Suprapubic skin (tissue), 4 donors: ENCODE results near the gene TAF4B. TPM values are rescaled to one million over a fixed set of nuclear protein-coding genes. Genes with fewer than 3 reads are reported as not detected.
"Not testable (repeated sequence)": the region's sequence is repeated elsewhere in the genome, so short reads cannot be mapped to it uniquely, and the experiment has no call there.

Experiments
- DNase-seq, 2 donors: peaks; one replicate each; pipeline ENCODE4 v3.0.0-alpha.2; 2019; ENCODE audit warnings: low spot score in 2 of 2
- H3K27ac ChIP-seq: fragments of 200-600 bp; sonication (generic); one replicate; pipeline ENCODE4 v1.5.1; 2019
- H3K27me3 ChIP-seq: fragments of 200-600 bp; sonication (generic); one replicate; pipeline ENCODE4 v1.5.1; 2019
- H3K36me3 ChIP-seq: fragments of 200-600 bp; sonication (generic); one replicate; pipeline ENCODE4 v1.5.1; 2019
- H3K4me1 ChIP-seq: fragments of 200-600 bp; sonication (generic); one replicate; pipeline ENCODE4 v1.5.1; 2019
- H3K4me3 ChIP-seq: fragments of 200-600 bp; sonication (generic); one replicate; pipeline ENCODE4 v1.5.1; 2019; ENCODE audit warnings: mild to moderate bottlenecking
- H3K9me3 ChIP-seq: fragments of 200-600 bp; sonication (generic); one replicate; pipeline ENCODE4 v1.5.1; 2019
- EP300 ChIP-seq: sonication (generic); formaldehyde crosslinking; IDR thresholded peaks from one replicate; pipeline ENCODE4 v1.6.1; 2017; ENCODE audit warnings: antibody characterized with exemption
- POLR2A ChIP-seq, 2 donors: fragments of 450-650 bp; IDR thresholded peaks; one replicate each; pipeline ENCODE4 v1.6.1; 2017; ENCODE audit warnings: antibody characterized with exemption in 2 of 2, mild to moderate bottlenecking in 2 of 2, moderate library complexity in 2 of 2
- POLR2AphosphoS5 ChIP-seq, 3 donors: sonication (generic); formaldehyde crosslinking; IDR thresholded peaks; one replicate each; pipeline ENCODE4 v1.6.1; 2017; ENCODE audit warnings: antibody characterized with exemption in 3 of 3
- WGBS: methylation state at CpG from one replicate; pipeline ENCODE4 v1.1.5; 2018; 5-methylcytosine and 5-hydroxymethylcytosine counted together
- total RNA-seq, 4 donors: library from RNA; depleted of rRNA; stranded (reverse); fragments of >200 nt; gene quantifications; one replicate each; pipeline ENCODE4 v1.1.0, GENCODE V29; 2016
- TF ChIP-seq, protein P1 (sequence below), 2 donors: fragments of 200-600 bp in 1 of 2; fragments of 450-650 bp in 1 of 2; sonication (generic) in 1 of 2; IDR thresholded peaks; one replicate each; pipeline ENCODE4 v1.5.1; 2016 to 2019; ENCODE audit warnings: antibody characterized with exemption in 2 of 2, mild to moderate bottlenecking in 1 of 2, moderate library complexity in 1 of 2

TAF4B gene
- total RNA-seq, 4 donors from 2014 or later: 21.9 to 28.4 (median 23.4) TPM

DNA sequence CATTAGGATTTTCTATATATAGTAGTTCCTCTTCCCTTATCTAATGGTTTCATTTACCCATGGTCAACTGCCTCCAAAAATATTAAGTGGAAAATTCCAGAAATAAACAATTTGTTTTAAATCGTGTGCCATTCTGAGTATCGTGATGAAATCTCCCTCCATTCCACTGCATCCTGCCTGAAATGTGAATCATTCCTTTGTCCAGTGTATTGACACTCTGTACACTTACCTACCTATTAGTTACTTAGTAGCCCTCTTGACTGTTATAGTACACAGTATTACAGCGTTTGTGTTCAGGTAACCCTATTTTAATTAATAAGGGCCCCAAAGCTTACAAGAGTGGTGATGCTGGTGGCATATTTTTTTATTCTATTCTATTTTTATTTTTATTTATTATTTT, 26.2 kb downstream of the TAF4B start:
- Histone ChIP-seq H3K27me3 (no peaks in the 10 kb centered on the region), H3K4me1 (peaks cover 6% of the 10 kb centered on the region), H3K36me3 (no peaks in the 10 kb centered on the region), H3K4me3 (no peak overlapping the region), H3K9me3 (no peaks in the 10 kb centered on the region), H3K27ac (no peak overlapping the region)
- 85% methylated on average over 3 of the region's 3 CpGs for WGBS
- DNase-seq: no peak
- no peak for TF ChIP-seq EP300
- TF ChIP-seq POLR2A (IDR thresholded peaks at IDR 0.05): no peak
- TF ChIP-seq, protein P1, sequence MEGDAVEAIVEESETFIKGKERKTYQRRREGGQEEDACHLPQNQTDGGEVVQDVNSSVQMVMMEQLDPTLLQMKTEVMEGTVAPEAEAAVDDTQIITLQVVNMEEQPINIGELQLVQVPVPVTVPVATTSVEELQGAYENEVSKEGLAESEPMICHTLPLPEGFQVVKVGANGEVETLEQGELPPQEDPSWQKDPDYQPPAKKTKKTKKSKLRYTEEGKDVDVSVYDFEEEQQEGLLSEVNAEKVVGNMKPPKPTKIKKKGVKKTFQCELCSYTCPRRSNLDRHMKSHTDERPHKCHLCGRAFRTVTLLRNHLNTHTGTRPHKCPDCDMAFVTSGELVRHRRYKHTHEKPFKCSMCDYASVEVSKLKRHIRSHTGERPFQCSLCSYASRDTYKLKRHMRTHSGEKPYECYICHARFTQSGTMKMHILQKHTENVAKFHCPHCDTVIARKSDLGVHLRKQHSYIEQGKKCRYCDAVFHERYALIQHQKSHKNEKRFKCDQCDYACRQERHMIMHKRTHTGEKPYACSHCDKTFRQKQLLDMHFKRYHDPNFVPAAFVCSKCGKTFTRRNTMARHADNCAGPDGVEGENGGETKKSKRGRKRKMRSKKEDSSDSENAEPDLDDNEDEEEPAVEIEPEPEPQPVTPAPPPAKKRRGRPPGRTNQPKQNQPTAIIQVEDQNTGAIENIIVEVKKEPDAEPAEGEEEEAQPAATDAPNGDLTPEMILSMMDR (IDR thresholded peaks at IDR 0.05): no peak
- no peak for TF ChIP-seq POLR2AphosphoS5 (IDR thresholded peaks at IDR 0.05)

DNA sequence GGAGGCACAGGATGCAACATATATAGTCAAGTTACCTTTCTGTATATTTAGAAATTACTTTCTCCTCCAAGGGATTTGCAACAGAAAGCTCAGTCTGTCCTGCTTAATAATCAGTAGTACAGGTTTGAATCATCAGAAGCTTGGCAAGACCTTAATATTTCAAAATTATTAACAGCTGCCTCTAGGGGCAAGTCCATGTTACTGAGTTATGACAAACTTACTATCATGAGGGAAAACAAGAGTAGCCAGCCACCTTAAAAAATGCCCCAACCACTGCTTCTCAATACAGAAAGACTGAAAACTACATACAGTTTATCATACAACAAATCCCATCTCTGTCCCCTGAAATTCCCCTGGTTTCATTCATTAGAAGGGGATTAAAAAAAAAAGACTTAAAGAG, 28.6 kb downstream of the TAF4B start:
- H3K27me3 ChIP-seq: not testable (repeated sequence)

GRCh38 chr18:26255695-26256622, 29.7 kb downstream of the TAF4B start:
- no peak overlapping the region for H3K27ac ChIP-seq
- no peaks in the 10 kb centered on the region for H3K27me3 ChIP-seq
- H3K4me3 ChIP-seq: no peak overlapping the region
- DNase-seq: no peak
- no peaks in the 10 kb centered on the region for H3K36me3 ChIP-seq
- no peaks in the 10 kb centered on the region for H3K9me3 ChIP-seq
- TF ChIP-seq, protein P1 (IDR thresholded peaks at IDR 0.05): no peak
- WGBS: 66% methylated on average over 14 of the region's 14 CpGs
- peaks cover 6% of the 10 kb centered on the region for H3K4me1 ChIP-seq

More for the DNA sequence above, 28.6 kb downstream of the TAF4B start:
- H3K9me3 ChIP-seq, DNase-seq, H3K4me1 ChIP-seq, H3K27ac ChIP-seq, H3K4me3 ChIP-seq, H3K36me3 ChIP-seq: not testable (repeated sequence)

DNA sequence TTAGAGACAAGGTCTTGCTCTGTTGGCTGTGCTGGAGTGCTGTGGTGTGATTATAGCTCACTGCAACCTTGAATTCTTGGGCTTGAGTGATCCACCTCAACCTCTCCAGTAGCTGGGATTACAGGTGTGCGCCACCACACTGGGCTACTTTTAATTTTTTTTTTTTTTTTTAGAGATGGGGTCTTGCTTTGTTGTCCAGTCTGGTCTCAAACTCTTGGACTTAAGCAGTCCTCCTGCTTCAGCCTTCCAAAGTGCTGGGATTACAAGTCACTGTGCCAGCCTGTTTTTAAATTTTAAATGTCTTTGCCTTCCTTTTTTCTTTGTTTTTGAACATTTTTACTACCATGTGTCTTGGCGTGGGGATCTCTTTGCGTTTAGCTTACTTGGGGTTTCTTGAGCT, 32.5 kb downstream of the TAF4B start:
- no peaks in the 10 kb centered on the region for H3K9me3 ChIP-seq
- no peak overlapping the region for H3K4me3 ChIP-seq
- DNase-seq: no peak
- TF ChIP-seq, protein P1 (IDR thresholded peaks at IDR 0.05): no peak
- no peak for TF ChIP-seq EP300
- no peak for TF ChIP-seq POLR2AphosphoS5 (IDR thresholded peaks at IDR 0.05)
- TF ChIP-seq POLR2A (IDR thresholded peaks at IDR 0.05): no peak
- peaks cover 6% of the 10 kb centered on the region for H3K4me1 ChIP-seq
- H3K27me3 ChIP-seq: no peaks in the 10 kb centered on the region
- no peaks in the 10 kb centered on the region for H3K36me3 ChIP-seq
- no peak overlapping the region for H3K27ac ChIP-seq
- 90% methylated on average over 3 of the region's 3 CpGs for WGBS

- WGBS: 94% methylated on average over 4 of the region's 4 CpGs
- H3K27ac ChIP-seq, DNase-seq, H3K4me1 ChIP-seq, H3K36me3 ChIP-seq, H3K9me3 ChIP-seq, H3K27me3 ChIP-seq, H3K4me3 ChIP-seq: not testable (repeated sequence)
These were observed 33.2 kb downstream of the TAF4B start for GRCh38 chr18:26259416-26259815.

DNA sequence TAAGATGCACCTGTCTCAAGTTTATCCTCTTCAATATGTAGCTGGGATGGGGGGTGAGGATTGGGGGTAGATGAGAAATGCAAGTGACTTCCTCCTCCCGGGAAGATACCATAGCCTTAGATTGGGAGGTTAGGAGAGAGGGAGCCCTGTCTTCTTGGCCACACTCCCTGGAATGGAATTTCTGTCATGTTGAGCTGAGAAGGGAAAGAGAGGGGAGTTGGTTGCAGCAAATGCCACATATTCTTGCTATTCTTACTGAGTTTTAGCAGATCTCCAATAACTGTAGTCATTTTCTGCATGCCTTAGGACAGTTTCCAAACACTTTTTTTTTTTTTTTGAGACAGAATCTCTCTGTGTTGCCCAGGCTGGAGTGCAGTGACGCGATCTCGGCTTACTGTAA, 35.9 kb downstream of the TAF4B start:
- TF ChIP-seq POLR2A (IDR thresholded peaks at IDR 0.05) (no peak), EP300 (no peak), POLR2AphosphoS5 (IDR thresholded peaks at IDR 0.05) (no peak)
- TF ChIP-seq, protein P1 (IDR thresholded peaks at IDR 0.05): no peak
- H3K27me3 ChIP-seq: no peaks in the 10 kb centered on the region
- H3K36me3 ChIP-seq: no peaks in the 10 kb centered on the region
- no peak for DNase-seq
- H3K27ac ChIP-seq: no peak overlapping the region
- WGBS: 82% methylated on average over 4 of the region's 4 CpGs
- no peaks in the 10 kb centered on the region for H3K9me3 ChIP-seq
- H3K4me3 ChIP-seq: no peak overlapping the region
- H3K4me1 ChIP-seq: no peaks in the 10 kb centered on the region
